ENCODE data around the gene LIPN. TPM values are rescaled to one million over a fixed set of nuclear protein-coding genes. Genes with fewer than 3 reads are reported as not detected.
A peak's percentile ranks its signal among the peaks of the same experiment; 100 is the strongest.
"Not testable (repeated sequence)": the region's sequence is repeated elsewhere in the genome, so short reads cannot be mapped to it uniquely, and the experiment has no call there.

The LIPN gene, protein sequence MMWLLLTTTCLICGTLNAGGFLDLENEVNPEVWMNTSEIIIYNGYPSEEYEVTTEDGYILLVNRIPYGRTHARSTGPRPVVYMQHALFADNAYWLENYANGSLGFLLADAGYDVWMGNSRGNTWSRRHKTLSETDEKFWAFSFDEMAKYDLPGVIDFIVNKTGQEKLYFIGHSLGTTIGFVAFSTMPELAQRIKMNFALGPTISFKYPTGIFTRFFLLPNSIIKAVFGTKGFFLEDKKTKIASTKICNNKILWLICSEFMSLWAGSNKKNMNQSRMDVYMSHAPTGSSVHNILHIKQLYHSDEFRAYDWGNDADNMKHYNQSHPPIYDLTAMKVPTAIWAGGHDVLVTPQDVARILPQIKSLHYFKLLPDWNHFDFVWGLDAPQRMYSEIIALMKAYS
- total RNA-seq, result not detected
- long read RNA-seq, result 0 reads

DNA sequence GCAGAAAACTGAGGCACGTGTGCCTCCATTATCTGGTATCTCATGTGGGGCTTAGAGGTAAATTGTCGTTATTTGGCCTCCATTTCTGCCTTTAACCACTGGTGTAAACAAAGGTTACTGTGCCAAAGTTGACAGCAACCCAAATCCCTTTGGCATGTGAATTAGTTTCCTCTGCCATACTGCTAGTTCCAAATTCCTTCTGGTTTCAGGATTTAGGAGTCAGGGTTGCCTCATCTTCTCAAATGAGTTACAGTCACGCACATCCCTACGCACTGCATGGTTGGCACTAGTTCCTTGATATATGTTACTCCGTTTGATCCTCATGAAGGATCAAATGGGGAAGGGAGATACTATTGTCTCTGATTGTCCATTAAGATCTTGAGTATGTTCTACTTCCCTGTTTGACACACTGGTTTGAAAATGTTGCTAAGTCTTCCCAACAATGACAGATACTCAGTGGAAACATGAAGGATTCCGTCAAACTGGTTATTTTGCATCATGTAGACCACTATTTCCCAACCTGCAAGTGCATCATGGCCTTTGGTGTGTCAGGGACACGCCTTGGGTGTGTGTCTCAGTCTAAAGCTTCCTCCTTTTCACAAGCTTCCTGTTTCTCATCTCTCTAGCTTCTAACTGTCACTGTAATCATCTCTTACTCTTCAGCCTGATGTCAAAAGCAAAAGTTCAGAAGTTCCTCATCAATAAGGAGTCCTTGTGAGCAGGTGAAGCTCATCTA lies at the start of gene LIPN:
Gene LIPN (plus strand): TSS at position 655 of the 736 bp plus-strand sequence. CDS start 1,386 bp downstream, outside the sequence.
- DNase-seq (peak; percentile 19), ATAC-seq (peak in 1 of 2 donors; percentile 48)
- intact Hi-C loops (cut with DNase I), result no loop called here

DNA sequence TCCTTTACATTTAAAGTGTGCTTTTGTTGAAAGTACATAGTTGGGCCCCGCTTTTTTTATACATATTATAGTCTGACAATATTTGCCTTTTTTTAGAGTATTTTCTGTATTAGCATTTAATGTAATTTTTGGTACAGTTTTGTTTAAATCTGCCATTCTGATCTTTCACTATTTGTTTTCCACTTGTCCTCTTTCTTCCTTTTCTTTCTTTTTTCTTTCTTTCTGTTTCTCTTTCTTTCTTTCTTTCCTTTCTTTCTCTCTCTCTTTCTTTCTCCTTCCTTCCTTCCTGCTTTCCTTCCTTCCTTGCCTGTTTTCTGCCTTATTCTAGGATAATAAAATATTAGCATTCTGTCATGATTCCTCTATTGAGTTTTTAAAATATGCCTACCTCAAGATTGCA lies 44.3 kb upstream of the LIPN start:
- DNase-seq (no peak), ATAC-seq (no peak)
- intact Hi-C loops (cut with DNase I), result no loop called here

DNA sequence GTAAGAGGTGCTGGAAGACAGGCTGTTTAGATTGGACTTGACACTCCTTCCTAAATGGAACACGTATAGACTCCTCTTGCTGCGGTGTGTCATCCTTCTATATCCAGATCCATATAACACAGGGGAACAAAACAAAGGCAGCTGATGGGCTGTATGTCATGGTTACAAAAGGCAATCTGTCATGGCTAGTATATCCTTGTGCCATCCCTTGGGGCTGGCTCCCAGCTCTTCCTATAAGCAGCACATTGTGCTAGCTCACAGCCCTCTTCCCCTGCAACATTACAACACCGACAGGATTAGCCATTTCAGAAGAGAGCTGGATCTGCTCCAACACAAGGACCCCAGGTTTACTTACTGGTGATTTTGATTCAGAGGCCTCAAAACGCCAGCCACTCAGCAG lies 38.4 kb upstream of the LIPN start:
- DNase-seq, result no peak
- intact Hi-C loops (cut with DNase I), result no loop called here
- no peak for ATAC-seq

DNA sequence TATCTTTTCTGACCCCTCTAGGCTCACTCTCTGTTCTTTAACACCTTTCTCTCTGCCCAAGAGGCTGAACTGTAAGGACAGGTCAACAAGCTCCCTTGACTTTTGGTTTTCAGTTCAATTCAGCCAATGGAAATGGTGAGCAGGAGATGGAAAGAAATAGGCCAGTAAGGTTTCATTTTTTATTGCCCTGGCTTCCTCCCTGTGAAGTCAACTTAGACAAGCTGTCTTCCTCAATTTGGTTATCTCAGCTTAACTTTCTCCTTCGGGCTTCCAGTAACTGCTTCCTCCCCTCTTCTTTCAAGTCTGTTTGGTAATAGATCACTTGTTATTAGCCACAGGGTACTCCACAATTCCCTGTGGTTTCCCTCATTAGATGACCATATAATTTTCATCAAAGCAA lies 34.0 kb upstream of the LIPN start:
- DNase-seq, result no peak
- intact Hi-C loops (cut with DNase I), result no loop called here
- no peak for ATAC-seq

DNA sequence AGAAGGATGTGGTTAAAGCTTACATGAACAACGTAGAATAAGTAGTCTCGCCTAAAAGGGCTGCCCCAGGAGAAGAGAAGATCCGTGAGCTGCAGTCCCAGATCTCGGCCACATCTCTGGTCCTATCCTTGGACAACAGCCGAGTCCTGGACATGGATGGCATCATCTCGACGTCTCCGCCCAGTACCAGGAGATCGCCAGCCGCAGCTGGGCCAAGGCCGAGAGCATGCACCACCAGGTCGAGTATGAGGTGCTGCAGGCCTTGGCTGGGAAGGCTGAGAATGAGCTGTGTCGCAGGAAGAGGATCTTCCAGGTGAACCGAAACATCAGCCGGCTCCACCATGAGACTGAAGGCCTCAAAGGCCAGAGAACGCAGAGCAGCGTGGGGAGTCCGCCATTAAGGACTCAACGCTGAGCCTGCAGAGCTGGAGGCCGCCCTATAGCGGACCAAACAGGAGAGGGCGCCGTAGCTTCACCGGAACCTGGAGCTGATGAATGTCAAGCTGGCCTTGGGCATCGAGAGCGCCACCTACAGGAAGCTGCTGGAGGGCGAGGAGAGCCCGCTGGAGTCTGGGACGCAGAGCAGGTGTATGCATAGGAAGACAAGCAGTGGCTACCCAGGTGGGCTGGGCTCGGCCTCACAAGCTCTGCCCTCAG lies 31.6 kb upstream of the LIPN start:
- intact Hi-C loops (cut with DNase I), result no loop called here
- ATAC-seq, result no peak
- DNase-seq, result no peak

DNA sequence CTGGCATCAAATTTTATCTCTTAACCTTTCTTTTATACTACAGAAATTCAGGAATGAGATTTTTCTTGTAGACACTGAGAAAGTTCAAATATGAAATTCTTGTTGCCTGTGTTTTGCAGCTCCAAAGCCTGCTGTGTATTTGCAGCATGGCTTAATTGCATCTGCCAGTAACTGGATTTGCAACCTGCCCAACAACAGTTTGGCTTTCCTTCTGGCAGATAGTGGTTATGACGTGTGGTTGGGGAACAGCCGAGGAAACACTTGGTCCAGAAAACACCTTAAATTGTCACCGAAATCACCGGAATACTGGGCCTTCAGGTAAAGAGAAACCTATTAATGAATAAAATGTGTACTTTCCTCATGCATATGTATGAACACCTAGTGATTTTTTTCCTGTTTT lies 29.0 kb upstream of the LIPN start:
- no peak for ATAC-seq
- intact Hi-C loops (cut with DNase I), result no loop called here
- DNase-seq, result no peak

DNA sequence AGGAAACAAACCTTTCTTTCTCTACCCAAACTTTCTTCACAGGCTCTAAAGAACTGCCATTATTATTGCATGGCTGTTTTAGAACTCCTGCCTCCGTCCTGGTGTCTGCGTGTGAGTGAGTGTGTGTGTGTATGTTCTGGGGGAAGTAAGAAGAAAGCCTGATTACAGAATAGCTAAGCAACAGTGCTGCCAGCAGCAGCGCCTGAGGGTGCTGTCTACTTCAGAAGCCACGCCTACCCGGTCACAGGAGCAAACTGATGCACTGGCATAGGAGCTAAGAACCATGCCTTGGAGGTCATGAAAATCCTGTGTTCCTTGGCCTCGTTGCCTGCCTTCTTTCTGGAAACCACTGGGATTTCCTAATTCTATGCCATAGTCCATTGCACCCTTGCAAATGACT lies 28.5 kb upstream of the LIPN start:
- intact Hi-C loops (cut with DNase I), result no loop called here
- ATAC-seq (peak; percentile 78 to 80), DNase-seq (peak; percentile 41)

DNA sequence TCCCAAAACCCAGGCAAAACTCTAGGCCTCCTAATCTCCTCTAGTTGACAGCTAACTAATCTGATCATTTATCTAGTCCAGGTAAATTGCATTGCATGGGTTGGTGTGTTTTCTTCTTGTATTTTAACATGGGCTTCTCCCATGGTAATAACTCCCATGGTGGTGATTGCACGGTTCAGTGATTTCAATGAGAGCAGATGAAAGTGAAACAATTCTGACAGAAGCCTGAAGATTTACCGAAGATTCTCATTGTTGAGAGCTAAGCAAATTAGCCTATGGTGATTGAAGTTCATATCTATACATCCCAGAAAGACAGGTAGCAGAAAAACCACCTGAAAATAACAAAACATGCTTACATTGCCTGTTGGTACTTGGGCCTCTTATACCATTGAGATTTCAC lies 26.6 kb upstream of the LIPN start:
- ATAC-seq (no peak), DNase-seq (no peak)
- intact Hi-C loops (cut with DNase I), result no loop called here

DNA sequence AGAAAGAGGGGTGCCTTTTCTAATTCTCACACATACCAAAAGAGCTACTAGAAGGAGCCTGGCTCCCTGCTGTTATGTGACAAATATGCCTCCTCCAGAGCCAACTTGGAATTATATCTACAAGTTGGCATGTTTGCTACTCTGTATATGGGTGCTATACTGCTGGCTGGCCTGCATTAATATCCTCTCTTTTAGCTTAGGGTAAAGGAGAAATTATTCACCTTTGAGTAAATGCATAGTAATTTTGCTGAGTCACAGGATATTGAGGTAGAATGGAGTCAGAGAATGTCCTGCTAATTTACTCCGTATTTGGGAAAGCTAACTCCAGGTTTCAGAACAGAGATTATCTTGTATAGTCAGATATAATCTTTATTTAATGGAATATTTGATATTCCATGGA lies 24.2 kb upstream of the LIPN start:
- intact Hi-C loops (cut with DNase I), result no loop called here
- DNase-seq (no peak), ATAC-seq (no peak)

DNA sequence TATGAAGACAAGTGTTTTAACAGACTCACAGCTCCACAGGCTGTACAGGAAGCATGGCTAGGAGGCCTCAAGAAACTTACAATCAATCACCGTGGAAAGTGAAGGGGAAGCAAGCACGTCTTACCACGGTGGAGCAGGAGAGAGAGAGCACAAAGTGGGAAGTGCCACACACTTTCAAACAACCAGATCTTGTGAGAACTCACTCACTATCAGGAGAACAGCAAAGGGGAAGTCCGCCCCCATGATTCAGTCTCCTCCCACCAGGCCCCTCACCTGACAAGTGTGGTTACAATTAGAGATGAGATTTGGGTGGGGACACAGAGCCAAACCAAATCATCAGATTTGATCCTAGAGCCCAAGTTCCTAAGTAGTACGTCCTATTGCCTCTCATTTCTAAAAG lies 17.9 kb upstream of the LIPN start:
- intact Hi-C loops (cut with DNase I); DNase-seq; ATAC-seq: not testable (repeated sequence)

DNA sequence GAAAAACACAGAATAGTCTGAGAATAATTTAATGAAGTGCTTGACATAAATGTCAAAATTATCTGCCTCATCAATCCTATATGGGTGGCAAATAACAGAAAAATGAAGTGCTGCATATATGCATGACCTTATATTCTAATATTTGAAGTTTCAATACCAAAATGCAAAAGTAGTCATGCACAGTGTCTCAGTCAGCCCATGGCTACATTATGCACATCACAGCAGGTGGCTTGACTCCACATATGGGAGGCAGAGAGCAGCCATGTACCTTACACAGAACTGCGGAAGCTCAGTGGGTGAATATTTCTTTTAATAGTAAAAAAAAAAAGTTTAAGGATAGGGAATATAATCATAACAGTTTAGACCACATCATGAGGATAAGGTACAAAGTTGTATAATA lies 17.4 kb upstream of the LIPN start:
- no peak for DNase-seq
- ATAC-seq, result no peak
- intact Hi-C loops (cut with DNase I), result no loop called here

DNA sequence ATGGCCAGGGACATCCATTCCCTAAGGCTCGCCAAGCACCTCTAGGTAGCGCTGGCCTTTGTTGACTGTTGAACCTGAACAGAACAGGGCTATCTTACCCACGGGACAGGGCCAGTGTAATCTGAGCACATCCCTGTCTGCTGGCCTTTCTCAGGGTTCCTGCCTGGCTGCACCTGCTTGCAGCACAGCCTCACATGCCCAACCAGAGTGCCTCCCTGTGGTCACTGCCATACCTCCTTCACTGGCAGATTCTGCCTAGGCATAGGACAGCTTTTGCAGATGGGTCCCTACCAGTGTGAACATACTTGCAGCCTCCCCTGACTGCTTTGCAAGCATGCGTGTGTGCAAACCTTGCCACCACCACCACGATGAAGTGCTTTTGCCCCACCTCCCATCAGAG lies 15.8 kb upstream of the LIPN start:
- DNase-seq (no peak), ATAC-seq (no peak)
- intact Hi-C loops (cut with DNase I), result no loop called here

DNA sequence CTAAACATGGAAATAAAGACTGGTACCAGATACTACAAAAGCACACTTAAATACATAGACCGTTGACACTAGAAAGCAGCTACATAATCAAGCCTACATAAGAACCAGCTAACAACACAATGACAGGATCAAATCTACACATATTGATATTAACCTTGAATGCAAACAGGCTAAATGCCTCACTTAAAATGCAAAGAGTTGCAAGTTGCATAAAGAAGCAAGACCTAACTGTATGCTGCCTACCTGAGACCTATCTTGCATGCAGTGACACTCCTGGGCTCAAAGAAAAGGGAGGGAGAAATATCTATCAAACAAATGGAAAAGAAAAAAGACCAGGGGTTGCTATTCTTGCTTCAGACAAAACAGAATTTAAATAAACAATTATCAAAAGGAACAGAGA lies 14.2 kb upstream of the LIPN start:
- intact Hi-C loops (cut with DNase I), result no loop called here
- ATAC-seq (no peak), DNase-seq (no peak)

DNA sequence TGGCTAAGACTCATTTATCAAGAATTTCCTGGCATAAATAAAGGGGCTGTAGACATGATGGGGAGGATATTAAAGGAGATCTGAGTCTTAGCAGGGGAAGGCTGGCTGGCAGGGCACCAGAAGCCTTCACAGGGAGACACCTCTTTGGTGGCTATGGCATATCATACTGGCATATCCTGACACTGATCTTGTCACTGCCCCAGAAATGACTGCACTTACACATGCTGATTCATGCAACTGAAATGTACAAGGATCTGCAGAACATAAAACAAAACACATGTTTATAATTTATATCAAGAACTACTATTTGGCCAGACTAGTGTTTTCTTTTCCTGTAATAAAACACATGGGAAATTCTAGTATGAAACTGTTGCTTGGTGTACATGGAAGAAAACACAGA lies 5.5 kb upstream of the LIPN start:
- DNase-seq (no peak), ATAC-seq (no peak)
- intact Hi-C loops (cut with DNase I), result no loop called here

DNA sequence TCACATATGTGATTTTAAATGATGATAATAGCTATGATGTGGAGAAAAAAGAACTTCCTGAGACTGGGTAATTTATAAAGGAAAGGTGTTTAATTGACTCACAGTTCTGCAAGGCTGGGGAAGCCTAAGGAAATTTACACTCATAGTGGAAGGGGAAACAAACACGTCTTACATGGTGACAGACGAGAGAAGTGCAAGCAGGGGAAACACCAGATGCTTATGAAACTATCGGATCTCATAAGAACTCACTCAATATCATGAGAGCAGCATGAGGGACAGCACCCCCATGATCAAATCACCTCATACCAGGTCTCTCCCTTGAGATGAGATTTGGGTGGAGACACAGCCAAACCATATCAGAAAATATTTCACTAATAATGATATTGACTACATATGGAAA lies 4.1 kb upstream of the LIPN start:
- intact Hi-C loops (cut with DNase I), result no loop called here
- DNase-seq (no peak), ATAC-seq (no peak)

DNA sequence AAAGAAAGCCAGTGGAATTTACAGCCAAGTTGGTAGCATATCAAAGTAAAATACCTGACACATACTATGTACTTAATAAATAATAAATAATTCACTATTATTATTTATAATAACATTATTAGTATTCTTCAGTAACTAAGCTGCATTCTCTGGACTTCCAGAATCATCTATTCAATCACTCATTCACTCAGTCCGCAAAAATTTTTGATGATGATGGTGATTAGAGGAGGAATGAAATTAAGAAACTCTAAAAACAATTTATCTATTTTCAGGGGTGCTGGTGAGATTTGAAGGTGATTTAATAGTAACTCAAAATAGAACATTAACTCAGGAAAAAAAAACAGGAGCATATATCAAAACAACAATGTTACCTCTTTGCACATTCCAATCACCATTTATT lies 3.2 kb upstream of the LIPN start:
- no peak for DNase-seq
- ATAC-seq, result no peak
- intact Hi-C loops (cut with DNase I), result no loop called here

DNA sequence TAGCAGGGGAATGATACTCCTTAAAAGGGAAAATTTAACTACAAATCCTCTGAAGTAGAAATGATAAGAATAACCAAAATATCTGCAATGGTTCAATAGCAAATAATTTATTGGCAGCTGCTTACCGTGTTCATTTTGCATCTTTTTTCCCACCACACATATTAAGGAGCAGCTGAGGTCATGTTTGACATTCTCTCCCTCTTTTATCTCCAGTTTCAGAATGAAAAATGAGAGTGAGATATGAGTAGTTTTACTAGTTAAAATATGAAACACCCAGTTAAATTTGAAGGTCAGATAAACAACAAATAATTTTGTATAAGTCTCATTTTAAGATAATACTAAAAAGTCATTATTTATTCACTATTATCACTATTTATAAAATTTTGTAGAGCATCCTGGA lies 3.1 kb downstream of the LIPN start:
- intact Hi-C loops (cut with DNase I), result no loop called here
- ATAC-seq (no peak), DNase-seq (no peak)

DNA sequence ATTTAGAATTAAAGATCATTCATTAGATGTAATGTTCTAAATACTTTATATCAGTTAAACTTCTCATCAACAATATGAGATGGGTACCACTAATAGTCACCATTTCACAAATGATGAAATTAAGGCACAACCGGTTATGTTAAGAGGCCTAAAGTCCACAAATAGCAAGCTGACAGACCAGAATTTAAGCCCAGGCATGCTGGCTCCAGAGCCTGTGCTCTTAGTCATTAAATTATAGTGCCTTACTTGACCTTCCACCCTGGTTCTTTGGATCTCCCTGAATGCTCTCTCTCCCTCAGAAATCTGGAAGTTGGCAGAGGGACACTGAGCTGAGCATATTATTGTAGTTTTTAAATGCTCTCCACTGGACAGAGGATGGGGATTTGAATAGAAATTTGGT lies 3.6 kb downstream of the LIPN start:
- DNase-seq (no peak), ATAC-seq (no peak)
- intact Hi-C loops (cut with DNase I), result no loop called here

DNA sequence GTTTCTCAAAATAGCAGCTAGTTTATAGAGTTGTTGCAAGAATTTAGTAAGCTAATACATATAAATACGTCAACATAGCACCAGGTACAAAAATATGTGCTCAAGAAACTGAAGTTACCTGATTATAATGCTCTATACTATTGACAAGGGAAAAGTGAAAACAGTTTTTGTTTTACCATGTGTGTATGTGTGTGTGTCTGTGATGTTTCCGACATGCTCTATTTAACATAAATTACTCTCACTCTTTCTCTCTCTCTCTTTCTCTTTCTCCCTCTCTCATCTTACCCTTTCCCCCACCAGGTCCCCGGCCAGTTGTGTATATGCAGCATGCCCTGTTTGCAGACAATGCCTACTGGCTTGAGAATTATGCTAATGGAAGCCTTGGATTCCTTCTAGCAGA lies 4.3 kb downstream of the LIPN start:
- no peak for ATAC-seq
- DNase-seq, result no peak
- intact Hi-C loops (cut with DNase I), result no loop called here

DNA sequence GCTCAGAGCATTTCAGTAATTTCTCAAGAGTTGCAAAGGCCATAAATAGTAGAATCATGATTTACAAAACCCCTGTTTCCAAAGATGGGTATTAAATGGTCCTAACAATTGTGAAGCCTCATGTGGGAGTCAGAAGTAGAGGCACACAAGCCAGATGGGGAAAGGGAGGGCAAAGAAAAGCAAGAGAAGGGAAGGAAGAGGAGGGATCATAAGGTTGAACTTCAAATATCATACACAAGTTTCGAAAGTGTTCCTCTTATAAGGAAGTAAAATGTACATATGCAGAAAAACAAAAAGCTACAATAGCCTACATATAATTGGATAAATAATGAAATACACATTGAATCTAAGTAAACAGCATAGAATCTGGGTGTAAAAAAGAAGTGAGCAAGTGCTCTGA lies 6.0 kb downstream of the LIPN start:
- intact Hi-C loops (cut with DNase I), result no loop called here
- DNase-seq (no peak), ATAC-seq (no peak)
